Middle frontal gyrus (tissue), 1 donor: ENCODE data around the gene COPS8.

Experiments used
- DNase-seq: peaks from one replicate; pipeline ENCODE4 v3.0.0-alpha.2; 2015; ENCODE audit warnings: low spot score; ENCODE audit errors: extremely low spot score

Gene COPS8

GRCh38 chr2:237064203-237065070 lies 21.3 kb upstream of the COPS8 start:
- DNase-seq, result no peak

GRCh38 chr2:237065071-237065377 lies 20.7 kb upstream of the COPS8 start:
- no peak for DNase-seq

- no peak for DNase-seq
Measured at GRCh38 chr2:237066396-237066795, 19.3 kb upstream of the COPS8 start.

GRCh38 chr2:237068005-237068576 lies 17.6 kb upstream of the COPS8 start:
- no peak for DNase-seq

GRCh38 chr2:237072067-237072931 lies 13.4 kb upstream of the COPS8 start:
- DNase-seq, result no peak

GRCh38 chr2:237073552-237073951 lies 12.1 kb upstream of the COPS8 start:
- no peak for DNase-seq

- DNase-seq, result no peak
Measured at GRCh38 chr2:237074211-237074993, 11.3 kb upstream of the COPS8 start.

- DNase-seq, result no peak
Measured at GRCh38 chr2:237075749-237076599, 9.7 kb upstream of the COPS8 start.

- no peak for DNase-seq
Measured at GRCh38 chr2:237081596-237081995, 4.1 kb upstream of the COPS8 start.

- no peak for DNase-seq
Measured at GRCh38 chr2:237083026-237083425, 2.7 kb upstream of the COPS8 start.

- DNase-seq, result no peak
Measured at GRCh38 chr2:237084444-237084843, 1.2 kb upstream of the COPS8 start.

- no peak for DNase-seq
Measured at GRCh38 chr2:237090906-237091305, 5.2 kb downstream of the COPS8 start.

- no peak for DNase-seq
Measured at GRCh38 chr2:237091779-237092436, 6.2 kb downstream of the COPS8 start.

- no peak for DNase-seq
Measured at GRCh38 chr2:237092506-237092905, 6.8 kb downstream of the COPS8 start.

GRCh38 chr2:237092920-237093781 lies 7.5 kb downstream of the COPS8 start:
- DNase-seq, result no peak

GRCh38 chr2:237096201-237096600 lies 10.5 kb downstream of the COPS8 start:
- no peak for DNase-seq

- no peak for DNase-seq
Measured at GRCh38 chr2:237096911-237097310, 11.2 kb downstream of the COPS8 start.

GRCh38 chr2:237097326-237097910 lies 11.7 kb downstream of the COPS8 start:
- DNase-seq, result no peak
